ENCODE results near the gene CSRNP3.

The CSRNP3 gene

GRCh38 chr2:165497659-165498317 lies 28.3 kb downstream of the CSRNP3 start:
- Mint-ChIP-seq H3K27me3 (ENCODE audit: low read depth) (no peaks in the 10 kb centered on the region), H3K9me3 (no peaks in the 10 kb centered on the region), H3K4me3 (no peak overlapping the region), H3K27ac (no peak overlapping the region), H3K36me3 (ENCODE audit: low read depth) (no peaks in the 10 kb centered on the region), H3K4me1 (ENCODE audit: low read depth) (no peaks in the 10 kb centered on the region)

- Mint-ChIP-seq H3K4me3 (no peak overlapping the region), H3K27ac (no peak overlapping the region), H3K27me3 (ENCODE audit: low read depth) (no peaks in the 10 kb centered on the region), H3K4me1 (ENCODE audit: low read depth) (no peaks in the 10 kb centered on the region), H3K9me3 (no peaks in the 10 kb centered on the region), H3K36me3 (ENCODE audit: low read depth) (no peaks in the 10 kb centered on the region)
These were observed 29.6 kb downstream of the CSRNP3 start for GRCh38 chr2:165499131-165499530.

GRCh38 chr2:165500001-165500400 lies 30.5 kb downstream of the CSRNP3 start:
- no peaks in the 10 kb centered on the region for H3K27me3 Mint-ChIP-seq (ENCODE audit: low read depth)

GRCh38 chr2:165500816-165501215 lies 31.3 kb downstream of the CSRNP3 start:
- Mint-ChIP-seq H3K27ac (no peak overlapping the region), H3K9me3 (no peaks in the 10 kb centered on the region), H3K4me1 (ENCODE audit: low read depth) (no peaks in the 10 kb centered on the region), H3K36me3 (ENCODE audit: low read depth) (no peaks in the 10 kb centered on the region), H3K4me3 (no peak overlapping the region), H3K27me3 (ENCODE audit: low read depth) (no peaks in the 10 kb centered on the region)

More at GRCh38 chr2:165500001-165500400, 30.5 kb downstream of the CSRNP3 start:
- Mint-ChIP-seq H3K9me3 (no peaks in the 10 kb centered on the region), H3K27ac (no peak overlapping the region), H3K36me3 (ENCODE audit: low read depth) (no peaks in the 10 kb centered on the region), H3K4me3 (no peak overlapping the region), H3K4me1 (ENCODE audit: low read depth) (no peaks in the 10 kb centered on the region)

- no peaks in the 10 kb centered on the region for H3K36me3 Mint-ChIP-seq (ENCODE audit: low read depth)
- H3K4me1 Mint-ChIP-seq (ENCODE audit: low read depth): no peaks in the 10 kb centered on the region
- no peaks in the 10 kb centered on the region for H3K27me3 Mint-ChIP-seq (ENCODE audit: low read depth)
- no peaks in the 10 kb centered on the region for H3K9me3 Mint-ChIP-seq
- no peak overlapping the region for H3K4me3 Mint-ChIP-seq
- H3K27ac Mint-ChIP-seq: no peak overlapping the region
These were observed 36.0 kb downstream of the CSRNP3 start for GRCh38 chr2:165505514-165505913.

GRCh38 chr2:165508927-165509326 lies 39.4 kb downstream of the CSRNP3 start:
- H3K9me3 Mint-ChIP-seq: no peaks in the 10 kb centered on the region

GRCh38 chr2:165513479-165513878 lies 44.0 kb downstream of the CSRNP3 start:
- H3K27me3 Mint-ChIP-seq (ENCODE audit: low read depth): no peaks in the 10 kb centered on the region
- H3K36me3 Mint-ChIP-seq (ENCODE audit: low read depth): no peaks in the 10 kb centered on the region
- H3K27ac Mint-ChIP-seq: no peak overlapping the region
- no peaks in the 10 kb centered on the region for H3K9me3 Mint-ChIP-seq
- H3K4me3 Mint-ChIP-seq: no peak overlapping the region
- H3K4me1 Mint-ChIP-seq (ENCODE audit: low read depth): no peaks in the 10 kb centered on the region

More at GRCh38 chr2:165508927-165509326, 39.4 kb downstream of the CSRNP3 start:
- no peaks in the 10 kb centered on the region for H3K4me1 Mint-ChIP-seq (ENCODE audit: low read depth)
- H3K4me3 Mint-ChIP-seq: no peak overlapping the region
- no peaks in the 10 kb centered on the region for H3K27me3 Mint-ChIP-seq (ENCODE audit: low read depth)
- no peaks in the 10 kb centered on the region for H3K36me3 Mint-ChIP-seq (ENCODE audit: low read depth)
- H3K27ac Mint-ChIP-seq: no peak overlapping the region

GRCh38 chr2:165518611-165519010 lies 49.1 kb downstream of the CSRNP3 start:
- H3K27ac Mint-ChIP-seq: no peak overlapping the region
- no peaks in the 10 kb centered on the region for H3K9me3 Mint-ChIP-seq
- no peaks in the 10 kb centered on the region for H3K36me3 Mint-ChIP-seq (ENCODE audit: low read depth)
- H3K4me3 Mint-ChIP-seq: no peak overlapping the region
- H3K27me3 Mint-ChIP-seq (ENCODE audit: low read depth): no peaks in the 10 kb centered on the region
- no peaks in the 10 kb centered on the region for H3K4me1 Mint-ChIP-seq (ENCODE audit: low read depth)

- Mint-ChIP-seq H3K27ac (no peak overlapping the region), H3K27me3 (ENCODE audit: low read depth) (no peaks in the 10 kb centered on the region), H3K9me3 (no peaks in the 10 kb centered on the region), H3K36me3 (ENCODE audit: low read depth) (no peaks in the 10 kb centered on the region), H3K4me1 (ENCODE audit: low read depth) (no peaks in the 10 kb centered on the region), H3K4me3 (no peak overlapping the region)
These were observed 53.2 kb downstream of the CSRNP3 start for GRCh38 chr2:165522719-165523118.

GRCh38 chr2:165524720-165525119 lies 55.2 kb downstream of the CSRNP3 start:
- no peak overlapping the region for H3K27ac Mint-ChIP-seq
- H3K36me3 Mint-ChIP-seq (ENCODE audit: low read depth): no peaks in the 10 kb centered on the region
- no peak overlapping the region for H3K4me3 Mint-ChIP-seq
- no peaks in the 10 kb centered on the region for H3K9me3 Mint-ChIP-seq
- H3K4me1 Mint-ChIP-seq (ENCODE audit: low read depth): no peaks in the 10 kb centered on the region
- no peaks in the 10 kb centered on the region for H3K27me3 Mint-ChIP-seq (ENCODE audit: low read depth)

GRCh38 chr2:165528691-165529090 lies 59.2 kb downstream of the CSRNP3 start:
- Mint-ChIP-seq H3K4me3 (no peak overlapping the region), H3K9me3 (no peaks in the 10 kb centered on the region), H3K36me3 (ENCODE audit: low read depth) (no peaks in the 10 kb centered on the region), H3K27me3 (ENCODE audit: low read depth) (no peaks in the 10 kb centered on the region), H3K27ac (no peak overlapping the region), H3K4me1 (ENCODE audit: low read depth) (no peaks in the 10 kb centered on the region)

GRCh38 chr2:165529130-165529529 lies 59.6 kb downstream of the CSRNP3 start:
- Mint-ChIP-seq H3K4me1 (ENCODE audit: low read depth) (no peaks in the 10 kb centered on the region), H3K9me3 (no peaks in the 10 kb centered on the region), H3K36me3 (ENCODE audit: low read depth) (no peaks in the 10 kb centered on the region), H3K27me3 (ENCODE audit: low read depth) (no peaks in the 10 kb centered on the region), H3K4me3 (no peak overlapping the region), H3K27ac (no peak overlapping the region)

- no peaks in the 10 kb centered on the region for H3K9me3 Mint-ChIP-seq
- H3K4me1 Mint-ChIP-seq (ENCODE audit: low read depth): no peaks in the 10 kb centered on the region
- no peak overlapping the region for H3K4me3 Mint-ChIP-seq
- no peaks in the 10 kb centered on the region for H3K36me3 Mint-ChIP-seq (ENCODE audit: low read depth)
- H3K27me3 Mint-ChIP-seq (ENCODE audit: low read depth): no peaks in the 10 kb centered on the region
- H3K27ac Mint-ChIP-seq: no peak overlapping the region
These were observed 63.8 kb downstream of the CSRNP3 start for GRCh38 chr2:165533331-165533730.

- Mint-ChIP-seq H3K9me3 (no peaks in the 10 kb centered on the region), H3K4me3 (no peak overlapping the region), H3K36me3 (ENCODE audit: low read depth) (no peaks in the 10 kb centered on the region), H3K4me1 (ENCODE audit: low read depth) (no peaks in the 10 kb centered on the region), H3K27ac (no peak overlapping the region), H3K27me3 (ENCODE audit: low read depth) (no peaks in the 10 kb centered on the region)
These were observed 66.0 kb downstream of the CSRNP3 start for GRCh38 chr2:165535471-165535870.

GRCh38 chr2:165536851-165537499 lies 67.5 kb downstream of the CSRNP3 start:
- Mint-ChIP-seq H3K36me3 (ENCODE audit: low read depth) (no peaks in the 10 kb centered on the region), H3K4me3 (no peak overlapping the region), H3K27me3 (ENCODE audit: low read depth) (no peaks in the 10 kb centered on the region), H3K4me1 (ENCODE audit: low read depth) (no peaks in the 10 kb centered on the region), H3K27ac (no peak overlapping the region), H3K9me3 (no peaks in the 10 kb centered on the region)

Data from T-helper 1 cell treated with Interleukin-12 subunit alpha and Interleukin-12 subunit beta and Interleukin-4 antibody, amounts not matched to agents 30 μg/mL and 1 μg/mL, for 36 hours (primary cell).